Measurements from ENCODE around the gene NRN1L. TPM values are rescaled to one million over a fixed set of nuclear protein-coding genes. Genes with fewer than 3 reads are reported as not detected.
"Not testable (repeated sequence)": the region's sequence is repeated elsewhere in the genome, so short reads cannot be mapped to it uniquely, and the experiment has no call there.

NRN1L gene
- total RNA-seq, 1 donor from 2014 or later: 0.54 TPM

GRCh38 chr16:67907397-67908180, 22.9 kb downstream of the NRN1L start:
- DNase-seq (ENCODE audit: missing footprints) (no peak), ATAC-seq (no peak)
- intact Hi-C loops (cut with DNase I): no loop called here

DNA sequence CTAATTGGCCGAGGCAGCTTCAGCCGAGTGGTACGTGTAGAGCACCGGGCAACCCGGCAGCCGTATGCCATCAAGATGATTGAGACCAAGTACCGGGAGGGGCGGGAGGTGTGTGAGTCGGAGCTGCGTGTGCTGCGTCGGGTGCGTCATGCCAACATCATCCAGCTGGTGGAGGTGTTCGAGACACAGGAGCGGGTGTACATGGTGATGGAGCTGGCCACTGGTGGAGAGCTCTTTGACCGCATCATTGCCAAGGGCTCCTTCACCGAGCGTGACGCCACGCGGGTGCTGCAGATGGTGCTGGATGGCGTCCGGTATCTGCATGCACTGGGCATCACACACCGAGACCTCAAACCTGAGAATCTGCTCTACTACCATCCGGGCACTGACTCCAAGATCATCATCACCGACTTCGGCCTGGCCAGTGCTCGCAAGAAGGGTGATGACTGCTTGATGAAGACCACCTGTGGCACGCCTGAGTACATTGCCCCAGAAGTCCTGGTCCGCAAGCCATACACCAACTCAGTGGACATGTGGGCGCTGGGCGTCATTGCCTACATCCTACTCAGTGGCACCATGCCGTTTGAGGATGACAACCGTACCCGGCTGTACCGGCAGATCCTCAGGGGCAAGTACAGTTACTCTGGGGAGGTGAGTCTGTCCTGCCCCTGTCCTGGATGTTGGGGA, 24.5 kb downstream of the NRN1L start:
- ATAC-seq: no peak
- intact Hi-C loops (cut with DNase I): no loop called here
- DNase-seq (ENCODE audit: missing footprints): no peak

DNA sequence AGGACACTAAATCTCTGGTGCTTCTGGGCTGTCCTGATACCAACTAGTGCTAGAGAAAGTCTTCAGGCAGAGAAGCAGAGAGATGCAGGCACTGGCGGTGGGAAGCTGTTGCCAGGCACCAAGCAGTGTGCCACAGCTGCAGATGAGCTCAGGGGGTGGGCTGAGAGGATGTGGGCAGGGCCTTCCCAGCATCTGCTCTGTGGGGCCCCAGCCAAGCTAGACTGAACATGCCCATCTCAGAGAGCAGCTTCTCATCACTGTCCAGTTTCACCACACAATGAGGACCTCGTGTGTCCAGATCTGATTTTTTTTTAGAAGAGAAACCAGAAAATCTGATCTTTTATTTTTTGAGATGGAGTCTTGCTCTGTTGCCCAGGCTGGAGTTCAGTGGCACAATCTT, 25.5 kb downstream of the NRN1L start:
- no peak for DNase-seq (ENCODE audit: missing footprints)
- no peak for ATAC-seq
- intact Hi-C loops (cut with DNase I): no loop called here

- ATAC-seq: no peak
Observed at GRCh38 chr16:67914758-67915495, 30.2 kb downstream of the NRN1L start.

DNA sequence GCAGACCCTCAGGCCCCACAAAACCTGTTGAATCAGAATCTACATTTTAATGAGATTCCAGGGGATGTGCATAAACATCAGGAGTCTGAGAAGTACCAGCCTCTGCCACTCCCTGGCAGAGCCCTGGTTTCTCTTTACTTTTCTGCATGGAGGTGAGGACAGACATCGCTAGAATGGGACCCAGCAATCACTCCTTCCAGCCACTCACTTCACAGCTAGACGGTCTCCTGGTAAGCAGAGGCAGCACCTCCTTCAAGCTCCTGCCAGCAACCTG, 30.7 kb downstream of the NRN1L start:
- ATAC-seq; intact Hi-C loops (cut with DNase I); DNase-seq (ENCODE audit: missing footprints): not testable (repeated sequence)

More at GRCh38 chr16:67914758-67915495, 30.2 kb downstream of the NRN1L start:
- intact Hi-C loops (cut with DNase I): no loop called here
- DNase-seq (ENCODE audit: missing footprints): no peak

DNA sequence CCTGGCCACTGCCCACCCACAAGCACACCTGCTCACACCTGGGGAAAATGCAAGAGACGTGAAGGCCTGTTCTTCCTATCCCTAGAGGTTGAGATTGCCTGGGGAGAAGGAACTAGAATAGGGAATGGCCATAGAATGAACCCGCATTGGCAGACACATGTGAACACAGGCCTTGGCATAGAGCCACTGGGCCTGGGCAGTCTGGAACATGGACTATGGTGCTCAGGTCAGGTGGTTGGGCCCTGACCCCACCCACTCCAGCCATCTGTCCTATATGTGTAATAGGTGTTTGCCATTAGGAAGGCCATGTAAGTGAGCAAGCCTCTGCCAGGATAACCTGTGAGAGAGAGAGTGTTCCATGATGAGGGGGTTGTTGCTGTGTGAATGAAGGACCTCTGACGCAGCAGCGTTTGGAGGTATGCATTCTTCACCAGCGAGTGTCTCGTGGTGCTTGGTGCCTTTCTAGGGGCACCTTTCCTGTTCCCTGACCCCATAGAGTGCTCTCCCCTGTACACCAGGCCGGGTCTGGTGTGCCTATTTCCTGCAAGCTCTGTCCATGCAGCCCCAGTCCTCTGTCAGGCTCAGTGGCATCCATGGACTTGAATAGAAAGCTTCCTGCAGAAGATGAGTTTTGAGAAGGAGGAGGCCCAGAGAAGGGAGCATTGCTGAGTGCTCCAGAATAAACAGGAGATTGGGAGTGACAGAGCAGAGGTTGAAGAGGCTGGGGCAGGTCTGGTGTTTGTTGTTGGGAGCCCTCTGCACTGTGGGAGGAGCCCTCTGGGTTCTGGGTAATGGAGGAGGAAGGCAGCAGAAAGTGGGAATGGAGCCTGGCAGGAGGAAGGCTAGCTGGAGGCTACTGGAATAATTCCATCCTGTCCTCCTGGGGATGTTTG, 31.4 kb downstream of the NRN1L start:
- intact Hi-C loops (cut with DNase I): no loop called here
- ATAC-seq: no peak
- no peak for DNase-seq (ENCODE audit: missing footprints)

DNA sequence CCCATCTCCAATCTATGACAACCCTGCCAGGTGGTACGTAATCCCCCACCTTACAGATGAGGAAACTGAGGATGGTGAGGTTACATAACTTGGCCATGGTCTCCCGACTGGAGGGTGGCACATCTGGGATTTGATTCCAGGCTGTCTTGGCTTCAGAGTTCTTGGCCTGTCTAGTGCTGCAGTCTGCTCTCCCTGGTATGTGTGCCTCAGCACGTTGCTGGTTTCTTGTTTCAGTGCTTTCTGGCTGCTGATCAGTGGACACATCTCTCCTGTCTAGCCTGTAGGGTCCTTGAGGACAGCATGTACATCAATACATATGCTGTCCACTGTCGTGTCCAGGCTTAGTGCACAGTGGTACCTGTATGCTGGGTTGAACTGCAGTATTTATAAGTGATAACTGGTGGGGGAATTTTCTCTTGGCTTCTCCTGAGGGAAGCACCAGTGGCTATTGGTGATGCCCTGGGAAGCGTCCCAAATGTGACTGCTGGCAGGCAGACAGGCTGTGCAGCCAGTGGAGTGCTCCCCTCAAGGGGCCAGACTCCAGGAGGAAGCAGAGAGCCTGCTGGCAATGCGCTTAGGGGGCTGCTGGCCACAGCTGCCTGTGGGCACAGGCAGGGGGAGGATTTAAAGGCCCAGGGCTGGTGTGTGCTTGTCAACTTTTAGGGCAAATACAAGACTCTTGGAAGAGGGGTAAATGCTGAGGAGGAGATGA, 32.6 kb downstream of the NRN1L start:
- ATAC-seq (peak; percentile 80), DNase-seq (ENCODE audit: missing footprints) (peak; percentile 67)
- intact Hi-C loops (cut with DNase I): no loop called here

- ATAC-seq (peak; percentile 3), DNase-seq (ENCODE audit: missing footprints) (no peak)
- intact Hi-C loops (cut with DNase I): no loop called here
Observed at GRCh38 chr16:67917852-67918236, 33.2 kb downstream of the NRN1L start.

- ATAC-seq (no peak), DNase-seq (ENCODE audit: missing footprints) (no peak)
- intact Hi-C loops (cut with DNase I): loop anchor here (5.0 kb wide), 1 partner anchor 92 kb away; no protein-coding TSS in a partner anchor
Observed at GRCh38 chr16:67919622-67920221, 35.0 kb downstream of the NRN1L start.

DNA sequence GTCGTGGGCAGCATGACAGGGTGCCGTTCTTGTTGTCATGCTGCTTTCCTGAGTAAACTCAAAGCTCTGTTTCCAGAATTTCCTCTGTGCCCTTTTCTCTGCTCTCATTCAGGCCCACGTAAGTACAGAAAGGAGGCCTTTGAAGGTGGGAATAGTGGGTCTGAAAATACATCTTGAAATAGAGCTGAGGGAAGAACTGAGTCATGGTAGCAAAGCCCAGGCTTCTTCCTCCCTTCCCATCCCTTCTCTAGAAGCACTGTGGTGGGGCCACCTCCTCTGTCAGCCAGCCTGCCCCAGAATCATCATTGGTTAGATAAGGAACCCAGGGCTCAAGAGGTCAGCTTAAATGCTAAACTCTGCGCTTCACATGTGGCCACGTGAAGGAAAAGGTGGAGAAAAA, 37.5 kb downstream of the NRN1L start:
- no peak for DNase-seq (ENCODE audit: missing footprints)
- intact Hi-C loops (cut with DNase I): loop anchor here (5.0 kb wide), 1 partner anchor 95 kb away; no protein-coding TSS in a partner anchor
- ATAC-seq: no peak

GRCh38 chr16:67922740-67923139, 38.1 kb downstream of the NRN1L start:
- intact Hi-C loops (cut with DNase I): loop anchor here (5.0 kb wide), 1 partner anchor 95 kb away; no protein-coding TSS in a partner anchor
- ATAC-seq (no peak), DNase-seq (ENCODE audit: missing footprints) (no peak)

GRCh38 chr16:67923414-67924116, 38.9 kb downstream of the NRN1L start:
- DNase-seq (ENCODE audit: missing footprints) (peak; percentile 25), ATAC-seq (no peak)
- intact Hi-C loops (cut with DNase I): loop anchor here (5.0 kb wide), 1 partner anchor 96 kb away; no protein-coding TSS in a partner anchor

DNA sequence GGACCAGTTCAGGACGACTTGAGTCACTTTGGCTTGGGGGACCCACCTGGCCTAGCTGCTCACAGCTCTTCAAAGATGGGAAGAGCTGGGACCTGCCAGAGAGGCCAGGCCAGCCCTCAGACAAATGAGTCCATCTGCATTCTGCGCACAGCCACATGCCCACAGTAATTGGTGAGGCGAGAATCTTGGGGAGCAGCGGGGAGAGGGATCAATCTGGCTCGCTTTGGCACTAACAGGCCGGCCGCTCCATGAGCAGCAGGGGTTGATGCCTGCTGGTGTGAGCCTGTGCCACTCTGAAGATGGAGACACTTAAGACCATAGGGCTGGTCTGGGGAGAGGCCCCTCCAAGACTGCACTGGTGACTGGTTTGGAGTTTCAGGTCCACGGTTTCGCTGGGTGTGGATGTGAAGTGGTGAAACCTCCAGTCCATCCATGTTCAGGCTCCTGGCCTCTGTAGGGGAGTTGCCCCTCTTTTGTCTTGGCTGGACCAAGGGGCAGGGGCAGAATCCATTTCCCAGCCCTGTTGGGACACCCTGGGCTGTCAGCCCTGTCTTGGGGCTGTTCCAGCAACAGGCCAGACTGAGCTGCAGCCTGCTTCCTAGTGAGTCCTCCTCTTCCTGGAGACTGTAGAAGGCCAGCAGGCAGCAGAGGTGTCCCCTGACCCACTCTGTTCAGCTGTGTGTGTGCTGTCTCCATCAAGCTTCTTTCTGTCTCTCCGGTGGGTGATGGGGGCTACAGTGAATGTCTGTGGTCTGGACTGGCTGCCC, 39.6 kb downstream of the NRN1L start:
- ATAC-seq (no peak), DNase-seq (ENCODE audit: missing footprints) (no peak)
- intact Hi-C loops (cut with DNase I): loop anchor here (5.0 kb wide), 1 partner anchor 97 kb away; no protein-coding TSS in a partner anchor

- ATAC-seq (no peak), DNase-seq (ENCODE audit: missing footprints) (peak; percentile 41)
- intact Hi-C loops (cut with DNase I): no loop called here
Observed at GRCh38 chr16:67926181-67926750, 41.6 kb downstream of the NRN1L start.

- ATAC-seq (no peak), DNase-seq (ENCODE audit: missing footprints) (no peak)
- intact Hi-C loops (cut with DNase I): no loop called here
Observed at GRCh38 chr16:67927131-67927941, 42.7 kb downstream of the NRN1L start.

Measured in Right ventricle myocardium inferior (tissue), 1 donor.